IPS DF 6.9 (cell line): ENCODE measurements around the gene KLHL10.

Source experiments
- DNase-seq: peaks from one replicate; pipeline ENCODE4 v3.0.0-alpha.2; 2013; ENCODE audit warnings: low read depth, low spot score
- H3K27ac ChIP-seq: one replicate; pipeline ENCODE4 v1.5.1; 2013; ENCODE audit warnings: low read length, control low read depth
- H3K27me3 ChIP-seq: 2 replicates; pipeline ENCODE4 v1.6.1; 2013; ENCODE audit warnings: mild to moderate bottlenecking, low read length; ENCODE audit not compliant: control insufficient read depth, insufficient read depth
- H3K36me3 ChIP-seq: 2 replicates; pipeline ENCODE4 v1.6.1; 2013; ENCODE audit warnings: low read length; ENCODE audit not compliant: control insufficient read depth, insufficient read depth
- H3K4me1 ChIP-seq: 2 replicates; pipeline ENCODE4 v1.6.1; 2013; ENCODE audit warnings: low read length; ENCODE audit not compliant: control insufficient read depth, insufficient read depth
- H3K4me3 ChIP-seq: 2 replicates; pipeline ENCODE4 v1.5.1; 2013; ENCODE audit warnings: mild to moderate bottlenecking, low read length
- H3K9me3 ChIP-seq: 2 replicates; pipeline ENCODE4 v1.6.1; 2013; ENCODE audit warnings: low read length, inconsistent platforms; ENCODE audit not compliant: control insufficient read depth, insufficient read depth
- WGBS: extraction: QIAGEN DNeasy Blood & Tissue Kit; methylation state at CpG from one replicate; pipeline ENCODE4 v1.1.7; 2013; ENCODE audit warnings: mixed read lengths, missing lambda C conversion rate; ENCODE audit not compliant: insufficient read length, insufficient coverage; 5-methylcytosine and 5-hydroxymethylcytosine counted together

Gene KLHL10

DNA sequence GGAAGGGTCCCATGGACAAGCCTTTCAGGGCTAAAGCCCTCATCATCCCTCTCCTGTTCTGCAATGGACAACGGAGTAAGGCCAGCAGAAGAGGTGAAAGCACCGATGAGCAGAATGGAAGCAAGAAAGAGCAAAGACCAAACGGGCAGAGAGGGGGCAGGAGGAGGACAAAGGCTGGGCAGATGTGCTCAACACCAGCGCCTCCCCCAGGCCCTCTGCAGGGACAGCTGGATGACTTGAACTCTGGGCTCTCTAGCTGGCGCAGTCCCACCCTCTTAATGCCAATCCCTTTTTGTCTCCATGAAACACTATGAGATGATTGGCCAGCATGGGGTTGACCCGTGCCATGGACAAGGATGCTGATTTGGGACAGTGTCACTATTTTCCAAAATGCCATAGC is 59.1 kb downstream of the KLHL10 start:
- Histone ChIP-seq H3K4me1 (no peaks in the 10 kb centered on the region), H3K27me3 (no peaks in the 10 kb centered on the region), H3K27ac (no peak overlapping the region), H3K4me3 (no peak overlapping the region), H3K9me3 (no peaks in the 10 kb centered on the region), H3K36me3 (peaks cover 58% of the 10 kb centered on the region)
- no CpG with 5 or more reads among the region's 6 CpGs for WGBS
- DNase-seq: no peak
